GM12878 (cell line): ENCODE measurements around the gene DCLK2. TPM values are rescaled to one million over a fixed set of nuclear protein-coding genes. Genes with fewer than 3 reads are reported as not detected.

ENCODE experiments used
- ATAC-seq: fragments of 200-7000 bp; cut with Tn5 transposase; 3 replicates; pipeline ENCODE4 v1.9.1; 2020; ENCODE audit warnings: mild to moderate bottlenecking, moderate library complexity
- BruUV-seq: library from RNA; stranded (reverse); fragments of 400-500 nt; replicated peaks from 2 replicates; lab custom pipeline; 2021; lab: Mats Ljungman, UMichigan
- CTCF ChIA-PET: fragments of 300-600 bp; sonication (Branson Sonifier 250); formaldehyde crosslinking; extraction: SDS; loops from one replicate; lab custom pipeline; 2021; ENCODE audit warnings: inconsistent platforms; lab: Yijun Ruan, JAX
- POLR2A ChIA-PET: fragments of 350-600 bp; formaldehyde crosslinking; extraction: SDS; loops from one replicate; lab custom pipeline; 2021; ENCODE audit warnings: inconsistent platforms; lab: Charles Lee
- RAD21 ChIA-PET: fragments of 300-600 bp; sonication (Branson Sonifier 250); formaldehyde crosslinking; loops from one replicate; lab custom pipeline; 2023; ENCODE audit warnings: antibody characterized with exemption; ENCODE audit not compliant: unreplicated experiment; lab: Charles Lee
- SMC1A ChIA-PET: fragments of 300-600 bp; sonication (Branson Sonifier 250); formaldehyde crosslinking; loops from one replicate; lab custom pipeline; 2023; ENCODE audit not compliant: unreplicated experiment, uncharacterized antibody; lab: Charles Lee
- DNase-seq: peaks from one replicate; pipeline ENCODE4 v3.0.0-alpha.2; 2011; ENCODE audit warnings: low read depth, low spot score
- FAIRE-seq: peaks from 3 replicates; lab custom pipeline; 2011; peaks lifted over from hg19 to GRCh38; lab: Jason Lieb, UNC
- H2AFZ ChIP-seq: 2 replicates; pipeline ENCODE4 v1.6.0; 2011; ENCODE audit warnings: low read depth, low read length, control low read depth; ENCODE audit not compliant: control insufficient read depth
- H3K27ac ChIP-seq: 2 replicates; pipeline ENCODE4 v1.5.1; 2011; ENCODE audit warnings: control low read depth; ENCODE audit not compliant: control insufficient read depth, insufficient read depth
- H3K27me3 ChIP-seq, 2 experiments: replicated peaks in 1 of 2; 2 replicates each; pipeline versions ENCODE4 v1.6.0 to v1.6.1; 2011; ENCODE audit warnings: low read length in 1 of 2; ENCODE audit not compliant: control insufficient read depth in 2 of 2, insufficient read depth in 2 of 2
- H3K36me3 ChIP-seq, 2 experiments: 2 replicates each; pipeline ENCODE4 v1.5.1; 2011; ENCODE audit warnings: low read length in 1 of 2; ENCODE audit not compliant: control insufficient read depth in 2 of 2, insufficient read depth in 2 of 2
- H3K4me1 ChIP-seq: 2 replicates; pipeline ENCODE4 v1.6.1; 2011; ENCODE audit warnings: mild to moderate bottlenecking, low read length, moderate library complexity, mixed read lengths; ENCODE audit not compliant: control insufficient read depth, insufficient read depth
- H3K4me2 ChIP-seq: 2 replicates; pipeline ENCODE4 v1.6.0; 2011; ENCODE audit warnings: control low read depth; ENCODE audit not compliant: control insufficient read depth, insufficient read depth
- H3K4me3 ChIP-seq: fragments of 200-600 bp; sonication (generic); 2 replicates; pipeline ENCODE4 v1.5.1; 2016
- H3K79me2 ChIP-seq: 2 replicates; pipeline ENCODE4 v1.6.0; 2011; ENCODE audit warnings: low read length; ENCODE audit not compliant: control insufficient read depth, insufficient read depth
- H3K9ac ChIP-seq: 2 replicates; pipeline ENCODE4 v1.8.0; 2011; ENCODE audit warnings: low read length, control low read depth, mixed read lengths; ENCODE audit not compliant: control insufficient read depth, insufficient read depth
- H3K9me3 ChIP-seq: replicated peaks from 3 replicates; pipeline ENCODE4 v1.5.1; 2011; ENCODE audit warnings: mild to moderate bottlenecking, low read length; ENCODE audit not compliant: control insufficient read depth, insufficient read depth
- H4K20me1 ChIP-seq: 2 replicates; pipeline ENCODE4 v1.6.0; 2011; ENCODE audit not compliant: control insufficient read depth, insufficient read depth
- BMI1 ChIP-seq: fragments of 450-650 bp; IDR thresholded peaks from 2 replicates; pipeline ENCODE4 v1.6.1; 2016; ENCODE audit warnings: mild to moderate bottlenecking, moderate library complexity, borderline replicate concordance
- PRDM15 ChIP-seq: fragments of 450-650 bp; formaldehyde crosslinking; IDR thresholded peaks from 2 replicates; pipeline ENCODE4 v1.4.0; 2020; ENCODE audit warnings: mild to moderate bottlenecking, moderate library complexity
- RB1 ChIP-seq: fragments of 450-650 bp; formaldehyde crosslinking; IDR thresholded peaks from 2 replicates; pipeline ENCODE4 v1.6.1; 2017; ENCODE audit warnings: mild to moderate bottlenecking, borderline replicate concordance
- SMC3 ChIP-seq: IDR thresholded peaks from 2 replicates; pipeline ENCODE4 v1.6.1; 2011; ENCODE audit warnings: low read length, improper control_type of control experiment, borderline replicate concordance
- STAT3 ChIP-seq: IDR thresholded peaks from 2 replicates; pipeline ENCODE4 v1.6.1; 2011; ENCODE audit warnings: low read depth, low read length, improper control_type of control experiment
- WGBS: methylation state at CpG from one replicate; pipeline ENCODE4 v1.1.6; 2016; ENCODE audit warnings: low lambda C conversion rate; ENCODE audit not compliant: insufficient replicate concordance, insufficient coverage; ENCODE audit errors: missing lambda C conversion rate; 5-methylcytosine and 5-hydroxymethylcytosine counted together
- in situ Hi-C: fragments of 300-500 bp; cut with MboI; formaldehyde crosslinking; loops from 9 replicates; pipeline ENCODE4 v1.14.3; 2018; ENCODE audit warnings: mixed read lengths
- intact Hi-C: fragments of 100-400 bp; cut with micrococcal nuclease; formaldehyde crosslinking; loops from one replicate; pipeline ENCODE4 v1.14.2; 2022; ENCODE audit not compliant: unreplicated experiment
- polyA plus RNA-seq, 11 experiments: library from polyadenylated mRNA; depleted of rRNA in 4 of 11; unstranded in 6 of 11; stranded (reverse) in 5 of 11; fragments of >200 nt; fragmentation: Nextera tagmentation in 4 of 11; fragmentation: Illumina TruSeq in 1 of 11; extraction: Ambion mirVana in 4 of 11; extraction: Trizol in 1 of 11; gene quantifications; 1 replicate in 1 of 11; 2 replicates in 10 of 11; pipeline versions ENCODE4 v1.2.1 to v1.2.3, GENCODE V29; 2011 to 2016; ENCODE audit warnings: inconsistent platforms in 2 of 11, missing spikeins in 2 of 11, low read depth in 1 of 11
- total RNA-seq, 4 experiments: library from RNA; depleted of rRNA in 3 of 4; stranded (reverse); fragments of >200 nt in 3 of 4; fragmentation: Illumina TruSeq in 1 of 4; extraction: Trizol in 1 of 4; gene quantifications; 2 replicates each; pipeline versions ENCODE4 v1.2.1 to v1.2.3, GENCODE V29; 2013 to 2021

The DCLK2 gene
- total and polyA plus RNA-seq, 10 of the 15 experiments (the other 5 are each of a cell fraction or from before 2014, with no cell fraction given): not detected

- ChIA-PET RAD21 (interaction anchor here (1.4 kb wide), 1 partner anchor 204 kb away, joined by 4 read pairs; no protein-coding TSS in a partner anchor), SMC1A (interaction anchor here (0.9 to 2.3 kb wide), 2 partner anchors 197 to 225 kb away, joined by 3 to 6 read pairs; no protein-coding TSS in a partner anchor)
- in situ Hi-C loops: no loop called here
- H3K27me3 ChIP-seq: peaks cover 0 to 2% of the 10 kb centered on the region in 2 experiments; a peak in 1 of 4 replicates
- H3K9ac ChIP-seq: no peak overlapping the region
- H3K4me3 ChIP-seq: no peak overlapping the region
- DNase-seq (no peak), ATAC-seq (no peak)
- H3K9me3 ChIP-seq: no peaks in the 10 kb centered on the region
- H3K4me1 ChIP-seq: no peaks in the 10 kb centered on the region
- no peaks in the 10 kb centered on the region for H3K79me2 ChIP-seq
- WGBS: 96% methylated on average over 2 of the region's 2 CpGs
- BruUV-seq: no TSS peak
- no peak for TF ChIP-seq SMC3
- TF ChIP-seq BMI1: no peak
- TF ChIP-seq RB1: no peak
- TF ChIP-seq STAT3: no peak
- no peak for TF ChIP-seq PRDM15 (CRISPR knock-in tag)
- TF ChIP-seq, all 136 proteins: peak for 0
- ChIA-PET POLR2A (no interaction called here), CTCF (interaction anchor here (1.8 to 4.5 kb wide), 3 partner anchors 173 to 226 kb away, joined by 6 to 38 read pairs (median 19); no protein-coding TSS in a partner anchor)
- no peak for FAIRE-seq
- Histone ChIP-seq H3K4me2 (no peak overlapping the region), H3K36me3 (no peaks in the 10 kb centered on the region), H4K20me1 (no peaks in the 10 kb centered on the region), H3K27ac (no peak overlapping the region), H2AFZ (no peak overlapping the region)
- intact Hi-C loops: loop anchor here (2.0 kb wide), 1 partner anchor 197 kb away; no protein-coding TSS in a partner anchor
Measured at GRCh38 chr4:150207871-150208270, 129.6 kb downstream of the DCLK2 start.
